Esophagus muscularis mucosa (tissue), 4 donors: ENCODE results near the gene LMNTD1.

Experiments used
- EP300 ChIP-seq: sonication (generic); formaldehyde crosslinking; IDR thresholded peaks from one replicate; pipeline ENCODE4 v1.6.1; 2017; ENCODE audit warnings: antibody characterized with exemption
- POLR2A ChIP-seq: fragments of 450-650 bp; IDR thresholded peaks from one replicate; pipeline ENCODE4 v1.6.1; 2017; ENCODE audit warnings: antibody characterized with exemption, moderate library complexity, mild to moderate bottlenecking, low read depth
- TF ChIP-seq, protein P1 (sequence below), 3 experiments: fragments of 200-600 bp in 2 of 3; fragments of 450-650 bp in 1 of 3; sonication (generic) in 2 of 3; IDR thresholded peaks; one replicate each; pipeline ENCODE4 v1.5.1; 2017 to 2019; ENCODE audit warnings: antibody characterized with exemption in 3 of 3, mild to moderate bottlenecking in 2 of 3, moderate library complexity in 1 of 3

- TF ChIP-seq, protein P1, sequence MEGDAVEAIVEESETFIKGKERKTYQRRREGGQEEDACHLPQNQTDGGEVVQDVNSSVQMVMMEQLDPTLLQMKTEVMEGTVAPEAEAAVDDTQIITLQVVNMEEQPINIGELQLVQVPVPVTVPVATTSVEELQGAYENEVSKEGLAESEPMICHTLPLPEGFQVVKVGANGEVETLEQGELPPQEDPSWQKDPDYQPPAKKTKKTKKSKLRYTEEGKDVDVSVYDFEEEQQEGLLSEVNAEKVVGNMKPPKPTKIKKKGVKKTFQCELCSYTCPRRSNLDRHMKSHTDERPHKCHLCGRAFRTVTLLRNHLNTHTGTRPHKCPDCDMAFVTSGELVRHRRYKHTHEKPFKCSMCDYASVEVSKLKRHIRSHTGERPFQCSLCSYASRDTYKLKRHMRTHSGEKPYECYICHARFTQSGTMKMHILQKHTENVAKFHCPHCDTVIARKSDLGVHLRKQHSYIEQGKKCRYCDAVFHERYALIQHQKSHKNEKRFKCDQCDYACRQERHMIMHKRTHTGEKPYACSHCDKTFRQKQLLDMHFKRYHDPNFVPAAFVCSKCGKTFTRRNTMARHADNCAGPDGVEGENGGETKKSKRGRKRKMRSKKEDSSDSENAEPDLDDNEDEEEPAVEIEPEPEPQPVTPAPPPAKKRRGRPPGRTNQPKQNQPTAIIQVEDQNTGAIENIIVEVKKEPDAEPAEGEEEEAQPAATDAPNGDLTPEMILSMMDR (IDR thresholded peaks at IDR 0.05) = no peak
- TF ChIP-seq POLR2A = no peak
- TF ChIP-seq EP300 = no peak
Measured at GRCh38 chr12:25480145-25480544, 72.9 kb downstream of the LMNTD1 start.
